ENCODE results near the gene SERTAD2.

The SERTAD2 gene

GRCh38 chr2:64646007-64646880 is 7.5 kb downstream of the SERTAD2 start:
- DNase-seq: peak; percentile 23 to 70

DNA sequence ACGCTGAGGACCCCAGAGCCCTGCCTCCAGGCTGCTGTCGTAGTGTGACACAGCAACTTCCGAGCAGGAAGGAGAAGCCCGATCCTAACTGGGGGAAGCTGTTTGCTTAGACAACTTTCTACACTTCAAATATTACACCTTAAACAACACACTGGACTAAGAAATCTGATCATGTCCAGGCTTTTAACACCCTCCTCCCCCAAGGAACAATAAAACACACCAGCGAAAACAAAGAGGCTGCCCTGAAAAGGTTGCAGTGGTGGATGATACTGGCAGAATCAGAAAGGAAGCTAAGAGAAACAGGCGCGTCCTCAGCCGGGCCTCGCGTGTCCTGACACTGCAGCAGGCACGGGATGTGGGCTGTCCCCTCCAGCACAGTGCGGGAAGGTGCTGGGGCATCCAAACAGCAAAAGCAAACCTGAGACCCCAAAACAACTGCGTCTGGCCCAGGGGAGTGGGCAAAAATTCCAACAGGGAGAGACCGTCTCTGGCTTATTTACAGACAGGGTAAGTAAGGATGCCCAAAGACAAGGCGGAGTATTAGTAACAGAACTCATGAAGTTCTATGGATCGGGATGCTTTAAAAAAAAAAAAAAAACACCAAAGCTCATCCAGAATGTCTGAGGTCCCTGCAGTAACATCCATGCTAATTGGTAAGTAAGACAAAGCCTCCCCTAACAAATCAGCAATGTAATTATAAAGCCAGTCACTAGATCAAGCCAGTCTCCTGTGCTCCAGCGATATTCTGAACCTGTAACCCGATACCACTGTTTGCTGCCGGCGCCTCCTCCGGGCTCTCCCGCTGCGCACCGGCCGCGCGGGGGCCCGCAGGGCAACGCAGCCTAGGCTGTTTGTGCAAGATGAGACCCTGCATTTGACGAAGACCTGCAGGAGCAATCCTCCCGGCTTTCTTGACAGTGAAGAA is 9.0 kb downstream of the SERTAD2 start:
- peak; percentile 16 to 50 for DNase-seq

DNA sequence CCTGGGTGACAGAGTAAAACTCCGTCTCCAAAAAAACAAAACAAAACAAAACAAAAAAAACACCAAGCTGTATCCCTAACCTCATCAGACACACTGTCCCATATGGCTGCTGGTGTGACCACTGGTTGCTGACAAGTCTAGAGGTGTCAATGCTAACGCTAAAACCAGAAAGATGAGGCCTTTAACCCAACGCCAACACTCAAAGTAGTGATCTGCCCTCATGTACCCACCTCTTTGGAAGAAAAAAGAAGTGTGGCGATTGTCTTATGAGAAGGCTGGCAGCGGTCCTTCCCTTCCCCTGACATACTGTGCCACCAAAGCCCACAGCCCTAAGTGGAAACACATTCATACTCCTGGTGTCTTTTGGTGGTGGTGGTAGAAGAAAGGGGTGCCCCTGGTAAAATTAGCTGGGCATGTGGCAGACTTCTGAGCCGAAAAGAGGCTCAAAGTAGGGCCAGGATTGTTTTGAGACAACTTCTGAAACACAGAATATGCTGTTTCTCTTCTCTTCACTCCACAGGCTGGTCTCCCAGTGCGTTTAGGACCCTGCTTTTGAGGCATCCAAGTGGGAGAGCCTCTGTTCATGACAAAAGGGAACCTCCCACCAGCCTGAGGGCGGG is 9.8 kb downstream of the SERTAD2 start:
- no peak for DNase-seq

DNA sequence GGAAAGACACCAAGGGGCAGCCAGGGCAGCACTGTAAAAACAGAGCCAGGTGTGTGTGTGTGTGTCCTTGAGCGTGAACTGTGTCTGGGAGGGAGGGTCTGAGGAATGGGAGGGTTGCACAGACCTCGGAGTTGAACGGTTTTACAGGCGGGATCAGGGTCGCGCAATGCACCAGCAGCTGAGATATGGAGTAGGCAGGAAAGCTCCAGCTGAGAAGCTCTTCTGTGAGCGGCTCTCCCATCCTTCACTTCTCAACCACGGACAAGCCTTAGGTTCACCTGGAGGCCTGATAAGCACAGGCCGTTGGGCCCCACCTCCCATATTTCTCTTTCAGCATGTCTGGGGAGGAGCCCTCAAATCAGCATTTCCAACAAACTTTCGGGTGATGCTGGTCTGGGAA is 12.1 kb downstream of the SERTAD2 start:
- DNase-seq: no peak

DNA sequence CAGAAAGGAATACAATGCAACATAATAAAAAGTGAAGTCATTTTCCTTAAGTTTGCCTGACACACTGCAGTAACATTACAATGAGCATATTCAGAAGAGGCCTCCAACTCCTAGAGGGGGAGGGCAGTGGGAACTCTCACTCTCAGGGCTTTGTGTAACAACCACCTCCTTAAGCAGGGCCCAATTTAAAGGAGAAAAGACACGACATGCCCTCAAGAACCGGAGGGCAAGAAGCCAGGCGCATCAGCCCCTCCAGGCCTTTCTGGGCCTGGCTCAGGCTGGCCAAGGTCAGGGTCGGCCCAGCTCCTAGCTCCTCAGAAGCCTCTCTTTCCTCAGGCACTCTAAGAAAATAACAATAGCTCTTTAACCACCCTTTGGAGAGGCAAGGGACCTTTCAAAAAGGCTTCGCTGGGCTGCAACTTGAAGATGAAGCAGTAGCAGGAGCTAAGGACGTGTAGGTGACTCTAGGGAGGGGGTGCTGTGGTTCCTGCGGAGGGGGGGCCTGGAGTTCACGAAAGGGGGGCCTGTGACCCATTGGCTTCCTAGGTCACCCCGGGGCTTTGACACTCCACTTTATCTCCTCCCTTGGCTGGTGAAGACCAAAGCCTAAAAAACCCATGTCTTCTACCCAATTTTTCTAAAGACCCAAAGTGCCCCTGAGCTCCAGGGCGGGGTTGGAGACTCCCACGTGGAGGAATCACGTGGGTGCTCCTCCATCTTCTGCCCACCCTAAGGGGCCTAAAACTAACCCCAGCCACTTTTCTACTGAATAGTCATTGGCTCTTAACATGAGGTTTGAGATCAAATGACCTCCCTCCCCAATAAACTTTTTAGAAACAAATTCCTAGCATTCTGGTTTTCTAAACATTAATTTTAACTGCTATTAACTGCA is 13.3 kb downstream of the SERTAD2 start:
- no peak for DNase-seq

DNA sequence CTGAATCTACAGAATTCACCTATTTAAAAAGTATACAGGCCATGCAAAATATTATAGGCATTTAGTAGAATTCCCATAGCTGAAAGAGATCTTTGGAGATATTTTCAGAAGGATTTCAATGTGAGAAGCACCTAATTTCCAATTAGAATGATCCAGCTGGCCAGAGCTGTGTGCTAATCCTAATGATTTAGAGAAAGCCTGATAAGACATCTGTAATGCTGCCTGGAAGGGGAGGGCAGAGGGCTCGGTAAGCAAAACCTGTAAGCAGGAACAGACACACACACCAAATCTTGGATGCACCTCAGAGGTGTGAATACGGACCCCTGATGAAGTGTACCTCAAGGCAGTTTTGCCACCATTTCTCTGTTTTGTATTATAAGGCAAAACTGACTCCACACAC is 14.0 kb downstream of the SERTAD2 start:
- DNase-seq: no peak

GRCh38 chr2:64638502-64639120 is 15.1 kb downstream of the SERTAD2 start:
- no peak for DNase-seq

GRCh38 chr2:64637931-64638330 is 15.8 kb downstream of the SERTAD2 start:
- DNase-seq: no peak

DNA sequence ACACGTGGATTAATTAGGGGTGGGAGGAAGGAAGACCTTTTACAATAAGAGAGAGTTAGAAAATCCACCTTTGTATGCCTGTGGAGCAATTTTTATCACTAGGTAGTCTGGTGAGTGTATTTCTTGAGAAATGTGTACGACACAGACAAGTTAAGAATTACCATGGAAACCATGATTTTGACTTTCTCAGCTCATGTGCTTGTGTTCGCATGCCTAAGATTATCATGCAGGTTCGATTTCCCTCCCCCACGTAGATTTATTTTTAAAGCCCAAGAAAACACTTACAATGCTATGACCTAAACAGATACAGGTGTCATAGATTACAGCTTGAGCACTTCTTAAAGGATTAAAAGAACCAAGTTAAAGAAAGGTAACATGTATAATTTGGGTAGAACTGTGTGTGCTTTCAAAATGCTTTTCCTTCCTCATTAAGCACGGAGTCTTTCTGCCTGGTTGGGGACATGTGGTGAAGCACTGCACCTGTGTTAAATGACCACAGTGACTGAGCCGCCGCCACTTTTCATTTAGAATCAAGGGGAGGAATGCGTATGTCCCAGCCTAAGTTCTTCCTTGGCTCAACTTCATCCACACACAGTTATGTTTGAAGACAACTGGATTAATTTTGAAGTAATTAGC is 16.6 kb downstream of the SERTAD2 start:
- no peak for DNase-seq

GRCh38 chr2:64635976-64636911 is 17.5 kb downstream of the SERTAD2 start:
- no peak for DNase-seq

GRCh38 chr2:64634345-64635267 is 19.1 kb downstream of the SERTAD2 start:
- no peak for DNase-seq

GRCh38 chr2:64632835-64633819 is 20.6 kb downstream of the SERTAD2 start:
- DNase-seq: no peak

- DNase-seq: no peak
These were observed 21.9 kb downstream of the SERTAD2 start for GRCh38 chr2:64631771-64632170.

GRCh38 chr2:64630752-64631151 is 23.0 kb downstream of the SERTAD2 start:
- no peak for DNase-seq

- DNase-seq: no peak
These were observed 23.8 kb downstream of the SERTAD2 start for GRCh38 chr2:64629875-64630274.

GRCh38 chr2:64629329-64629781 is 24.4 kb downstream of the SERTAD2 start:
- DNase-seq: no peak

All from NCI-H1930 (cell line).